ENCODE measurements around the gene KRTAP9-3.

DNA sequence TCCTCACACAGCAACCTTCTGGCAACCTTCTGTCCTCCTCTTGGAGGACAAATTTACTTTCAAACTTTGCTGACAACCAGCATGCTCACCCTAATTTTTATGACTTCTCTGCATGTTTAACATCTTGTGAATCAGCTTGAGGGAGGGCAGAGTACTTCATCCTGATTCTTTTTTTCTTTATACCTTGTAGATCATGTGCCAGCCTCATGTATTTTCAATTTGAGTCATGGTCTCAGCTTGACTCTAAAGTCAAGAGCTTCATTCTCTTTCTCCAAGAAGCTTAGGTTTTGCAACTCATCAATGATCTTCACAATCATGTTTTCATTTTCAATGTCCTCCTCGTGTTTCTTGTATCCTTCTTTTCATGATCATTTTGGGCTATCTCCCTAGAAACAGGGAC lies 39.6 kb downstream of the KRTAP9-3 start:
- TF ChIP-seq, protein P1, sequence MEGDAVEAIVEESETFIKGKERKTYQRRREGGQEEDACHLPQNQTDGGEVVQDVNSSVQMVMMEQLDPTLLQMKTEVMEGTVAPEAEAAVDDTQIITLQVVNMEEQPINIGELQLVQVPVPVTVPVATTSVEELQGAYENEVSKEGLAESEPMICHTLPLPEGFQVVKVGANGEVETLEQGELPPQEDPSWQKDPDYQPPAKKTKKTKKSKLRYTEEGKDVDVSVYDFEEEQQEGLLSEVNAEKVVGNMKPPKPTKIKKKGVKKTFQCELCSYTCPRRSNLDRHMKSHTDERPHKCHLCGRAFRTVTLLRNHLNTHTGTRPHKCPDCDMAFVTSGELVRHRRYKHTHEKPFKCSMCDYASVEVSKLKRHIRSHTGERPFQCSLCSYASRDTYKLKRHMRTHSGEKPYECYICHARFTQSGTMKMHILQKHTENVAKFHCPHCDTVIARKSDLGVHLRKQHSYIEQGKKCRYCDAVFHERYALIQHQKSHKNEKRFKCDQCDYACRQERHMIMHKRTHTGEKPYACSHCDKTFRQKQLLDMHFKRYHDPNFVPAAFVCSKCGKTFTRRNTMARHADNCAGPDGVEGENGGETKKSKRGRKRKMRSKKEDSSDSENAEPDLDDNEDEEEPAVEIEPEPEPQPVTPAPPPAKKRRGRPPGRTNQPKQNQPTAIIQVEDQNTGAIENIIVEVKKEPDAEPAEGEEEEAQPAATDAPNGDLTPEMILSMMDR (IDR thresholded peaks at IDR 0.05) = no peak
- TF ChIP-seq POLR2A (IDR thresholded peaks at IDR 0.05) = no peak
